HG03139 (cell line): Measurements from ENCODE around the gene GORASP1.

Experiments used
- ATAC-seq: cut with Tn5 transposase; IDR thresholded peaks from one replicate; pipeline ENCODE4 v1.9.1; 2021; ENCODE audit not compliant: unreplicated experiment

The GORASP1 gene

DNA sequence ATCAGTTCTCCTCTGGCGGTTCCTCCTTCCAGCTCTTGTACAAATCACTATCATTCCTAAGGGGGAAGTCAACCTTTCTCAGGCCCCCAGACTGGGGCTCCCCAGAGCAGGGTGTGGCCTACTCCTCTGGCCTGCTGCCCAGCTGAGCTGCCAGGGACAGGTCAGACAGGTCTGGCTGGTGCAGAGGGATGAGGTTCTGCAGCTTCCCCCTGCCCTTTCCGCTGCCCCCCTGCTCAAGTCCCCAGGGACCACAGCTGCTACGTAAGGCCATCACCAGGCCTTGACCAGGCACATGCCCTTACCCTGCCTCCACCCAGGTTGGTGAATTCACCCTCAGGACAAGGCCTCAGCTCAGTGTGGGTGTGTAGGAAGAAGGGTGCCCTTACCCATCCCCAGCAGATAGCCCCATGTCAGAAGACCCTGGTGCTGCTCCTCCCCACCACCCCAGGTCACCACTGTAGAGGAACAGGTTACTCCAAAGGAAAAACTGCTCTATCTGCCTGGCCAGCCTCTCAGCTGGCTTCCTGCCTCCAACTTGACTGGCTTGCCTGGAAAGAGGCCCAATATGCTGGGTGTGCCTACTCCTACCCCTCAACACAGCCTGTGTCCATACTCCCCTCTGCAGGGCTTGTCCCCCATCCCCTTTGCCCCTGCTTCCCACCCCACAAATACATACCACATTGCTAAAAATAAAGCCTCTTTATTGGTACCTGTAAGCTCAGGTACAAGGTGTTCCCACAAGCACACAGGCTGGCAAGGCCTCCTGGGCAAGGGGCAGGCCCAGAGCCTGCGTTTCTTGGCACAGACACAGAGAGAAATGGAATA is 34.0 kb upstream of the GORASP1 start:
- ATAC-seq = no peak

DNA sequence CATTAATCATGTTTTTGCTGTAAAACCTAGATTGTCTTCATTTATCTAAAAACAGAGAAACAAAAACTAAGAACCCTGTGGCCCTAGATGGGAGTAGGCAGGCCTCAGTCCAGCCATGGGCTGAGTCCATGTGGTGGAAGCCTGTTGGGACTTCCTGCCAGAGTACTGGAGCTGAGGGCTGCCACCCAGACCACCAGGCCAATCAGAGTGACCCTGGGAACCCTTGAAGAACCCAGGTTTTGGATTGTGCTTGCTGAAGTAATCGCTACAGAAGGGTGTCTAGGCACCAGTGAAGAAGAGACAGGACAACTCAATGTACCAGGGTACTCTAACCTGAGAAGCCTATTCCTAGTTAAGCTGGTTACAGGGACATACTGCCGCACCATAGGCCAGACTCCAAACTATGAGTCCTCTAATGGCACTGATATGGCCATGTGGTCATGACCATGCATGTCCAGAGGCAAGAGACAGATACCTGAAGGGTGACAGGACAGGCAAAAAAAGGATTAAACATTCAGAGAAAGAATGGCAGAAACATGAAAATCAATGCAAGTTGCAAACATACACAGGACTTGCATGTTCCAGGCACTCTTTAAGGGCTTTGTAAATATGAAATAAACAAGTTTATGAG is 33.0 kb upstream of the GORASP1 start:
- ATAC-seq = no peak

DNA sequence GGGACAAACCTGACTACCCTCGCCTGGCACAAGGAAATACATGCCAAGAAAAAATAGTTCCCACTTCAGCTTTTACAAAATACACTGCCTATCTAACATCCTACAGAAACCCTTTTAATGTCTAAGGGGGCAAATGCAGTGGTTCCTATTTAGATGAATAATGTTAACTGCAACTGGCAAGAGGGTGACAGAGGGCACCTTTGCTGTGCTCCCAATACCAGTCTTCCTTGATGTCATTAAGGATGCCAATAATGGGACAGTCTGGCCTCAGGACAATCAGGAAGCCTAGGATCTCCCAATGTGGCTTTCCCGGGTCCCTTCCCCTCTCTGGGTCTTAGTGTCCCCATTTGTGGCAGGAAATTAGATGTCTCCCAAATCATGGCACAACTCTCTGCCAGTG is 32.0 kb upstream of the GORASP1 start:
- ATAC-seq = no peak

DNA sequence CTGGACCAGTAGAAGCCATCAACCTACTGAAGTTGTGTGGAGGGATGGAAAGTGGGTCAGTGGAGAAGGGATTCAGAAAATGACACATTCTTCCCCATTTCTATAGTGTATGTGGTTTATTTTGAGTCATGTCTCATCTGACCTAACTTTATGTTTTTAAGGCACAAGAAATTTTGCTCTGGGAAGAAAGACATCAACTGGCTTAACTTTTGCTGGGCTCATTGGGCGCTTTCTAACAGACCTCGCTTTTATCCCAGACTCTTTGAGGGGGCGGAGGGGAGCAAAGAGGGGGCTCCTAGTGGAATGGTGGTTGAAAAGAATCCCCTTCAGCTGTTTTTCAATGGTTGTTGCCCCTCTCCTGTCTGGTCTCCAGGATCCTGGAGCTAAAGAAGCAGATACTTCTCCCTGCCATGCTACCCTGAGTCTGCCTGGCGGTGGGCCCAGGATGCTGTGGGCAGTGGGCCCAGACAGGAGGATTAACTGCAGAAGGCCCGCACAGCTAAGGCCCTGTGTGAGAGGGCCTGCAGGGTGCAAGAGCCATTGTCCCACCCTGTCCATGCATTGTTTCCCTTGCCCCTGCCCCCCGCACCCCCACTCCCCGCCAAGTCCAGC is 31.5 kb upstream of the GORASP1 start:
- ATAC-seq = no peak

DNA sequence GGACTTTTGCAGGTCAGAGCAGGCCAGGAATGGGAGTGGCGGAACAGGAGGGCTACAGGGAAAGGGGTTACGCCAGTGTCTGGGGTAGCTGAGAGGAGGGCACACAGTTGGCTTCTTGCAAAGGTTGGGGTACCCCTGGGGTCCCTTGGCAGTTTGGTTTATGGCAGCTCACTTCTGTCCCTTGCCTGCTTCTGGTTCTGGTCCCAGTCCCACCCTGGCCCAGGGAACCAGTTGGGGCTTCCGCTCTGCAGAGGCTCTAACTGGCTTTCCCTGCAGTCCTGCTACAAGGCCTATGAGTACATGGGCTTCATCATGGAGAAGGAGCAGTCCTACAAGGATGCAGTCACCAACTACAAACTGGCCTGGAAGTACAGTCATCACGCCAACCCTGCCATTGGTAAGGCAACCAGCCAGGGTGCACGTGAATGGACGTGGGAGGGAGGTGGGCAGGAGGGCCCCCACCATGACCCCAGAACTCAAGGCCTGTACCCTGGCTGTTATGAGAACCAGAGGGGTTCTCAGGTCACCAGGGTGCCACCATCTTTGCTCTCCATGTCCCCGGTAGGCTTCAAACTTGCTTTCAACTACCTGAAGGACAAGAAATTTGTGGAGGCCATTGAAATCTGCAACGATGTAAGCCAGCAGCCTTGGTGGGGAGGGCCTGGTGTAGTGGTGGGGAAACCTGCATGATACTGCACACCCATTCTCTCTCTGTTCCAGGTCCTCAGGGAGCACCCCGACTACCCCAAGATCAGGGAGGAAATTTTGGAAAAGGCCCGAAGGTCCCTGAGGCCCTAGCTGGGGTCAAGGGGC is 30.8 kb upstream of the GORASP1 start:
- no peak for ATAC-seq

DNA sequence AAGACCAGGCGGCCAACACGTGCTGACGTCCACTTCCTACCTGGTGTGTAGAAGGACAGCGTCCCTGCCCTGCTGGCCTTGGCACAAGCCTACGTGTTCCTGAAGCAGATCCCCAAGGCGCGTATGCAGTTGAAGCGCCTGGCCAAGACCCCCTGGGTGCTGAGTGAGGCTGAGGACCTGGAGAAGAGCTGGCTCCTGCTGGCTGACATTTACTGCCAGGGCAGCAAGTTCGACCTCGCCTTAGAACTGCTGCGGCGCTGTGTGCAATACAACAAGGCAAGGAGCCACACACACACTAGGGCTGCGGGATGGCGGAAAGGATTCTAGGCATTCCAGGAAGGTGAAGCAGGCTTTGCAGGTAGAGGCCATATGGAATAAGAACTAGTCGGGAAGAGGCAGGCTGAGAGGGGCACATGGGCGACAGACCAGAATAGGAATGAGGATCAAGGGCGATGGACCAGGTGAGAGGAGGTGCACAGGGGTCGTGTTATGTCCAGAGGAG is 30.1 kb upstream of the GORASP1 start:
- ATAC-seq = no peak

DNA sequence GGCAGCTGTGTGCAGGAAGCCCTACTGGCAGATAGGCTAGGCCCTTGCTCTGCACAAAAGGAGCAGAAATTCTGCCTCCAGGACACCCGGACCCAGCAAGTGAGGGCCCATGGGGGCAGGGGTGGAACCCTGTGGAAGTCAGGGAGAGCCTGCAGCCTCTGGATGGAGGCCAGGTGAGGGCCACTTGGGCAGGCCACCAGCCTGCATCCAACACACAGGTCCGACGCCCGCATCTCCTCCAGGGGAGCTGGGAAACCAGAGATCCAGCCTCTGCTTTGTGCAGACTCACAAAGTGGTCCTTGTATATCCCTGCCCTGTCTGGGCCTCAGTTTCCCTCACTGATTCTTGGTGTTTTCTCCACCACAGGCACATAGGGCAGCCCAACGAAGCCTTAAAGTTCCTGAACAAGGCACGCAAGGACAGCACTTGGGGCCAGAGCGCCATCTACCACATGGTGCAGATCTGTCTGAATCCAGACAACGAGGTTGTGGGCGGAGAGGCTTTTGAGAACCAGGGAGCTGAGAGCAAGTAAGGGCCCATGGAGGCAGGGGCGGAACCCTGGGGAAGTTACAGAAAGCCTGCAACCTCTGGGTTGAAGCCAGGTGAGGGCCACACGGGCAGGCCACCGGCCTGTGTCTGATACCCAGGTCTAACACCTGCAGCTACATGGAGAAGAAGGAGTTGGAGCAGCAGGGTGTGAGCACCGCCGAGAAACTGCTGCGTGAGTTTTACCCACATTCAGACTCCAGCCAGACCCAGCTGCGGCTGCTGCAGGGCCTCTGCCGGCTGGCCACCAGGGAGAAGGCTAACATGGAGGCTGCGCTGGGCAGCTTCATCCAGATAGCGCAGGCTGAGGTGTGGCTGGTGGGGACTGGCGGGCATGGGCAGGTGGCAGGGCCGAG is 29.4 kb upstream of the GORASP1 start:
- ATAC-seq = no peak

DNA sequence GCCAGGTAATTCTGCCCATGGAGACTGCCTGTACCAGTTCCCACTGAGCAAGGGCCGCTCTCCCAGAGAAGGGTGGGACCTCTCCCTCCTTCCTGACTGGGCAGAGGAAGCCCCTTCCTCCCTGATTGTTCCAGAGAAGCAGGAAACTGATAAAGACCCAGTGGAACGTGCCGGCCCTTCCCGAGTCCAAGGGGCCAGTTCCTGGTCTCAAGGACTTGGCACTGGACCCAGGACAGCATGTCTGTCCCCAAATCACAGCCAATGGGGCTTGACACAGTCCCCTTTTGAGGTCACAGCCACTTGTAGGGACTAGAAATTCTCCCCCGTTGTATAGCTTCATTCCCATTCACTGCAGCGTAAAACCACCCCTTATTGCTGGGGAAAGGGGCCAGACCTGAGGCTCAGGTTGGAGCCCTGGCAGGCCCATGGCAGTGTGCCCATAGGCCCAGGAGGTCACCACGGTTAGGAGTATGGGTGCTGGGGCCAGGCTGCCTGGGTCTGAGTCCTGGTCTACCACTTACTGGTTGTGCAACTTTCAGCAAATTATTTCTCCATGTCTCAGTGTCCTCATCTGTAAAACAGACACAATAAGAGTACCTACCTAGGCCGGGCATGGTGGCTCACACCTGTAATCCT is 27.9 kb upstream of the GORASP1 start:
- ATAC-seq = no peak

DNA sequence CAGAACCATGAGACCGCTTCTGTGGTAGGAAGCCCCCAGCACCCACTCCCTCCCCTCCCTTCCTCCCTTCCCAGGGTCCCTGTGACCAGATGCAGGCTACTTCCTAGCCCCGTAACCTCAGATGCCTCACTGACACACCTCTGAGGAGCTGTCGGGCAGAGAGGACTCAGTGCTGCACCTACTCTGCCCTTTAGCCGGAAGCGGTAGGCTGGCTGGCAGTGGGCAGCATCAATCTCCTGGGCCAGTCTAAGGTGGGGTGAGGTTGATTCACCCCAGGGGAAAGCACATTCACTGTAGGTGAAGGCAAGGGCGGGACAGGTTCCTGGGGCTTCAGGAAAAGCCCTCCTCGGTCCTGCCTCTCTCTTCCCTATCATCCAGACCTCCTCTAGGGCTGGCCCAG is 26.9 kb upstream of the GORASP1 start:
- ATAC-seq = no peak

DNA sequence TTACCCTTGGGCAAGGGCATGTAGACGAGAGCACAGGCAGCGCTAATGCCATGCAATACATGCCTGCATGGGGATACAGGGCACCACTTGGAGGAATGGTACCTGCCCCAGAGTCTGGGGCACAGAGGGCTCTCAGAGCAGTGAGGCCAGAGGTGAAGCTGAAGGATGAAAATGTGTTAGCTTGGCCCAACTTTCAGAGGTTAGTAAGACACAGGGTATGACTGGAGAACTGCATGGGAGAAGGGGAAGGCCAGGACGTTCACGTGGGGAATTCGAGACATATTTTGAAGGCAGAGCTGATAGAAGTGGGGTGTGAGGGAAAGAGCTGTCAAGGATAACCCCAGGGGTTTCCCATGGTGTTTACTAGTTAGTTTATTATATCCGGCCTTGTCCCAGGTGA is 26.4 kb upstream of the GORASP1 start:
- no peak for ATAC-seq

DNA sequence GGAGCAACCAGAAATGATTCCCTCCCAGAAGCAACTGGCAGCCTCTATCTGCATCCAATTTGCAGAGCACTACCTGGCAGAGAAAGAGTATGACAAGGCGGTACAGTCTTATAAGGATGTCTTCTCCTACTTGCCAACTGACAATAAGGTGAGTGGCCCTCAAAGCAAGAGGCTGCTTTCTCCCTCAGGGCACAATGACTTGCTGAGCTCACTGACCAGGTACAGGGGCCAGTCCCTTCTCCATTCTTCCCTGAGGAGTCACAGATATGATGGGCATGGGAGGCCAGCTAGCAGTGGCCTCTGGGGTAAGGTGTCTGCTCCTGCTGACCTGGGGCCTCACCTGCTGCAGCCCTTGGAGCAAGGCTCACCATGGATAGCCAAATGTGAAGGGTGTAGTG is 25.7 kb upstream of the GORASP1 start:
- ATAC-seq = no peak

DNA sequence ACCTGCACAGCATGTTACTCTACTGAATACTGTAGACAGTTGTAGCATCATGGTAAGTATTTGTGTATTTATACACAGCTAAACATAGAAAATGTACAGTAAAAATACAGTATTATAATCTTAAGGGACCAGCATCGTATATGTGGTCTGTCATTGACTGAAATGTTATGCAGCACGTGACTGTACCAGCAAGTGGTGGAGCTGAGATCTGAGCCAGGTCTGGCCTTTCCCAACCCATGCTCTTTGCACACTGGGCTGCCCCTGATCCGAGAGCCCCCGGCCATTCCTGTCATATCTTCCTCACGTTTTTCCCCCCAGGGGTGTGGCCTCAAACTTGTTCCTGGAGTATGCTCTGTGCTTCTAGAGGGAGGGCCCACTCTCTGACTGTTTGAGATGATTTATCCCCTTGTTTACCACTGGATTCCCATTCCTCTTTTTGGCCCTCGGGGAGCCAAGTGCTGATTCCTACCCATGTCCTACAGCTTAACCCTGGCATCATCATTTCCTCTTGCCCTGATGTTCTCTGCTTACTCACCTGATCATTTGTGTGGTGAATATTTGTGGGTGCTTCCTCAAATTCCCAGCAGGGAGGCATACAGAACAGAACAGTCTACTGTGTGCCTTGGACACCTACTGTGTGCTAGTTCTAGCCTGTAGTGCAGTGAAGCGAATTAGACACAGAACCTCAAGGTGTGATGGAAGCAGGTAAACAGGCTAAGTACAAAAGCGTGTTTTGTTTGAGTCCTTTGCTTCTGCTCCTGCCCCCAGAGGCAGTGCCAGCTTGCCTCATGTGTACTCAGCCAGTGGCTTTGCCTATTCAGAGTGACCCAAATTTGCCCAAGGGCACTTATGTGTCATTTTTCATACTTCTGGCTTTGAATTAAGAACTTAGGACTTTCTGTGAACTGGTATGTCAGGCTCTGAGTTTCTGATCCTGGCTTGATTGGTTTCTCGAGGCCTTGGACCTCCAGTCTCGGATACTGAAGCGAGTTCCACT is 25.0 kb upstream of the GORASP1 start:
- ATAC-seq = no peak

DNA sequence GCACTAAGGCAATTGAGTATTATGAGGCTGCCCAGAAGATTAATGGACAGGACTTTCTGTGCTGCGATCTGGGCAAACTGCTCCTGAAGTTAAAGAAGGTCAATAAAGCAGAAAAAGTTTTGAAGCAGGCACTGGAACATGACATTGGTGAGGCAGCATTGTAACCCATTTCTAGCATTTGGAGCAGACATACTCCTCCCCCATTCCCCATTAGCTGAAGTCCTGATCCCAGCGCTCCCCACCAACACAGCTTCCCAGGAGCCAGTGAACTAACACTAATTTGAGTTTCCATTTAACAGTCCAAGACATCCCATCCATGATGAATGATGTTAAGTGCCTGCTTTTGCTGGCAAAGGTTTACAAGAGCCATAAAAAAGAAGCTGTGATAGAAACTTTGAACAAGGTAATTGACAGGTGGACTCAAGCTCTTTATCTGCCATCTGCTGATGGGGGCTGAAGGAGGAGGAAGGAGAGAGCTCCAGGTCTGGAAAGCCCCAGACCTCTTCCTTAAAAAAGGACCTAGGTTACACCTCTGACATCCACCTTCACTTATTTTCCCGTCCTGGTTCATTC is 23.4 kb upstream of the GORASP1 start:
- no peak for ATAC-seq

DNA sequence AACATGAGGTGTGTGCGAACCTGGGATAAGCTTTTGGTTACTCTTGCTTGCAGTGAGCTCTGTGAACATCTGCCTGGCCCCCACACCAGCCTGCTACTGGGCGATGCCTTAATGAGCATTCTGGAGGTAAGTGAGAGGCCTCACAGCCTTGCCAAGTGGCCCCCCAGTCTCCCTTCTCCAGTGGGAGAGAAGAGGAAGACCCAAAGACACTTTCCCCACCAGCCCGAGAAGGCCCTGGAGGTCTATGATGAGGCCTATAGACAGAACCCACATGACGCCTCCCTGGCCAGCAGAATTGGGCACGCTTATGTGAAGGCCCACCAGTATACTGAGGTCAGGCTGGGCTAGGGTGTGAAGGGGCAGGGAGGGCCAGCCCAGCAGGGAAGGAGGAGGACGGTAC is 22.6 kb upstream of the GORASP1 start:
- ATAC-seq = no peak

DNA sequence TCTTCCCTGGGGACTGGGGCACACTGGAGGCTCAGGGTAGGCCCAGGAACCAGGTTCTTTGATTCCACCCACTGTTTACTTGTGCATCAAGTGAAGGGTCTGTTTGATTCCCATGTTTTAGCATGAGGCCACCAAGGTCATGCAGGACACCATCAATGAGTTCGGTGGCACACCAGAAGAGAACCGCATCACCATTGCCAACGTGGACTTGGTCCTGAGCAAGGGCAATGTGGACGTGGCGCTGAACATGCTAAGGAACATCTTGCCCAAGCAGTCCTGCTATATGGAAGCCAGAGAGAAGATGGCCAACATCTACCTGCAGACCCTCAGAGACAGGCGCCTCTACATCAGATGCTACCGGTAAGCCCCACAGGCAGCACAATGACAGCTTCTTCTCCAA is 21.5 kb upstream of the GORASP1 start:
- no peak for ATAC-seq

DNA sequence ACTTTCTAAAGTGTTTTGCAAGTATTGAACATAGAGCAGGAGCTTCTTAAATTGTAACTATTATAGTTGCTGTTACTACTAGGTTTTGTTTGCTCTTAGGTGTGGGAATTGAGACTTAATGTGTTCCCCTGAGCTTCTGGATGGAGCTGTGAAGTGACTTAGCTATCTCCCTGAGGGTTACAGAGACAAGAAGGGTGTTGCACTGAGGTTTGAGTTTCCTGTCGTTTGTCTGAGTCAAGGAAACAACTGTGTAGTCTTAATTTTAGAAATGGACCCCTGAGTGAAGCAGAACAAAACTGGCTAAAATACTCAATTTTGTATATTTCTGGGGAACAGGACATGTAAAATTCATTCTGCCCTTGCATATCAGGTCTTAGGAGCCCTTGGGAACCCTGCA is 20.5 kb upstream of the GORASP1 start:
- ATAC-seq = no peak

DNA sequence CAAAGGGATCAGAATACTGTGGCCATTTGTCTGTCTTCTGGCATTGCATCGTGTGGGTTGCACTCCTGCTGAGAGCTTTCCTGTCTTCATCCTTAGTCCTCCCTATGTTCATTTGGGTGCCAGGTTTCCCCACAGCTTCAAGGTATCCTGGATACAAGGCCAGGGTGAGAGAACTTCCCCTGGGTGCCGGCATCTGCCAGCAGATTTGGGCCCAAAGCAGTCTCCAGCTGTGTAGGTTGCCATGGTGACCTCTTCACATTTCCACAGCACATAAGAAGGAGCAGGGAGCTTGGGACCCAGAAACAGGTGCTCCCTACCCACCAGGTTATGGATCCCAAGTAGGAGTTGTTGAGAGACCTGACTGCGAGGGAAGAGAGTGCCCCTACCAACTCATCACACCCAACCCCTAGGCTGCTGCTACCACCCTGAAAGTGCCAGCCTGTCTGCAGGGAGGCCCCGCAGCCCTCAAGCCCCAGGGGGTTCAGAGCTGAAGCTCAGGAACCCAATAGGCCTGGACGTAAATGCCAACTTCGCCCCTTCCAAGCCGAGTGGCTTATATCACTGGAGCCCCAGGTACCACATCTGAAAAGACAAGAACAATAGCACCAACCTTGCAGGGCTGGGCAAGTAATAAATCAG is 20.0 kb upstream of the GORASP1 start:
- ATAC-seq = no peak
